Measurements from ENCODE around the gene EVC2. TPM values are rescaled to one million over a fixed set of nuclear protein-coding genes. Genes with fewer than 3 reads are reported as not detected.

EVC2 gene
- total and polyA plus RNA-seq, 10 of the 15 experiments (the other 5 are each of a cell fraction or from before 2014, with no cell fraction given) = 0.34 to 10.4 (median 5.6) TPM

- no peak for DNase-seq (ENCODE audit: low read depth, low spot score)
- POLR2A ChIA-PET = no interaction called here
- no peak for FAIRE-seq
- 14% methylated on average over 7 of the region's 7 CpGs for WGBS (ENCODE audit: insufficient coverage, insufficient replicate concordance, low lambda C conversion rate, missing lambda C conversion rate)
- Histone ChIP-seq H2AFZ (ENCODE audit: control insufficient read depth, low read depth, low read length) (no peak overlapping the region), H3K4me1 (ENCODE audit: control insufficient read depth, insufficient read depth, low read length) (peaks cover 6% of the 10 kb centered on the region; the same call in 1 of the 2 replicates), H3K4me3 (no peak overlapping the region), H3K9ac (ENCODE audit: control insufficient read depth, insufficient read depth, low read length) (no peak overlapping the region), H3K27ac (ENCODE audit: control insufficient read depth, insufficient read depth) (no peak overlapping the region), H3K4me2 (ENCODE audit: control insufficient read depth, insufficient read depth) (no peak overlapping the region), H4K20me1 (ENCODE audit: control insufficient read depth, insufficient read depth) (no peaks in the 10 kb centered on the region), H3K36me3 (ENCODE audit: control insufficient read depth in 2 of 2, insufficient read depth in 2 of 2, low read length in 1 of 2) (no peaks in the 10 kb centered on the region; a peak in 1 of 4 replicates), H3K27me3 (replicated peaks in 1 of 2; ENCODE audit: control insufficient read depth in 2 of 2, insufficient read depth in 2 of 2, low read length in 1 of 2) (no peaks in the 10 kb centered on the region), H3K9me3 (replicated peaks; ENCODE audit: control insufficient read depth, insufficient read depth, low read length) (no peaks in the 10 kb centered on the region), H3K79me2 (ENCODE audit: control insufficient read depth, insufficient read depth, low read length) (no peaks in the 10 kb centered on the region)
- RAD21 ChIA-PET (ENCODE audit: unreplicated experiment) = no interaction called here
- TF ChIP-seq RUNX3 (IDR thresholded peaks at IDR 0.05; ENCODE audit: low read length) (0 out of 2 replicates have a peak, but pooled peaks have one; percentile 14), CUX1 (IDR thresholded peaks at IDR 0.05; ENCODE audit: insufficient replicate concordance, low read depth, low read length) (no peak), JUNB (IDR thresholded peaks at IDR 0.05) (peak; percentile 36; the same call in 1 of the 2 replicates)
- no peak for ATAC-seq
- SMC1A ChIA-PET (ENCODE audit: uncharacterized antibody, unreplicated experiment) = no interaction called here
- CTCF ChIA-PET = interaction anchor here (1.2 kb wide), 1 partner anchor 9 kb away, joined by 3 read pairs; no protein-coding TSS in a partner anchor
- in situ Hi-C loops (cut with MboI) (no loop called here), intact Hi-C loops (cut with micrococcal nuclease; ENCODE audit: unreplicated experiment) (no loop called here)
- BruUV-seq (replicated peaks) = no TSS peak
Measured at GRCh38 chr4:5635826-5636195, 72.5 kb downstream of the EVC2 start.

Measured in GM12878 (cell line).